ENCODE data around the gene CEBPZOS.

The CEBPZOS gene

GRCh38 chr2:37230581-37230980, 34.3 kb downstream of the CEBPZOS start:
- DNase-seq (no peak), ATAC-seq (replicated peaks) (no peak)
- no peaks in the 10 kb centered on the region for H3K27me3 Mint-ChIP-seq
- peaks cover 28% of the 10 kb centered on the region for H3K36me3 Mint-ChIP-seq (ENCODE audit: insufficient read depth)
- H3K4me3 Mint-ChIP-seq = no peak overlapping the region
- H3K9me3 Mint-ChIP-seq = no peaks in the 10 kb centered on the region
- peaks cover 14 to 26% of the 10 kb centered on the region in 2 donors for H3K4me1 Mint-ChIP-seq (ENCODE audit: low read depth in 2 of 2)
- no peak overlapping the region for H3K27ac Mint-ChIP-seq

GRCh38 chr2:37231241-37232130, 35.2 kb downstream of the CEBPZOS start, which contains the start of the genes CEBPZ and NDUFAF7:
Gene CEBPZ, minus strand, starts transcription at chr2:37231596. Its CDS starts 29 bp downstream, at chr2:37231567.
Gene NDUFAF7, plus strand, starts transcription at chr2:37231658. Its CDS starts 48 bp downstream, at chr2:37231706.
- Mint-ChIP-seq H3K36me3 (ENCODE audit: insufficient read depth) (peaks cover 29% of the 10 kb centered on the region), H3K27me3 (no peaks in the 10 kb centered on the region), H3K27ac (no peak within 1 kb of the TSS), H3K4me3 (no peak within 1 kb of the TSS), H3K9me3 (no peaks in the 10 kb centered on the region), H3K4me1 (ENCODE audit: low read depth in 2 of 2) (peaks cover 11 to 25% of the 10 kb centered on the region in 2 donors)
- ATAC-seq (replicated peaks) = peak; percentile 87
- DNase-seq = peak; percentile 82 to 85 (median 84)

GRCh38 chr2:37232131-37232933, 36.0 kb downstream of the CEBPZOS start:
- Mint-ChIP-seq H3K27ac (no peak overlapping the region), H3K9me3 (no peaks in the 10 kb centered on the region), H3K4me1 (ENCODE audit: low read depth in 2 of 2) (peaks cover 8 to 19% of the 10 kb centered on the region in 2 donors), H3K36me3 (ENCODE audit: insufficient read depth) (peaks cover 25% of the 10 kb centered on the region), H3K4me3 (no peak overlapping the region), H3K27me3 (no peaks in the 10 kb centered on the region)
- ATAC-seq (replicated peaks) = peak; percentile 2
- DNase-seq = no peak

- Mint-ChIP-seq H3K27ac (peak overlapping the region; percentile 36 to 49), H3K4me3 (no peak overlapping the region), H3K9me3 (no peaks in the 10 kb centered on the region), H3K36me3 (ENCODE audit: insufficient read depth) (peaks cover 68% of the 10 kb centered on the region), H3K27me3 (no peaks in the 10 kb centered on the region), H3K4me1 (ENCODE audit: low read depth in 2 of 2) (no peaks in the 10 kb centered on the region)
- DNase-seq (no peak), ATAC-seq (replicated peaks) (peak; percentile 45)
Observed at GRCh38 chr2:37243435-37243834, 47.1 kb downstream of the CEBPZOS start.

- no peak overlapping the region for H3K4me3 Mint-ChIP-seq
- no peaks in the 10 kb centered on the region for H3K9me3 Mint-ChIP-seq
- no peak for ATAC-seq (replicated peaks)
- H3K4me1 Mint-ChIP-seq (ENCODE audit: low read depth in 2 of 2) = no peaks in the 10 kb centered on the region
- H3K27ac Mint-ChIP-seq = peak overlapping the region; percentile 36 to 49
- DNase-seq = no peak
- peaks cover 68% of the 10 kb centered on the region for H3K36me3 Mint-ChIP-seq (ENCODE audit: insufficient read depth)
- H3K27me3 Mint-ChIP-seq = no peaks in the 10 kb centered on the region
Observed at GRCh38 chr2:37244017-37244416, 47.7 kb downstream of the CEBPZOS start.

GRCh38 chr2:37244755-37245154, 48.5 kb downstream of the CEBPZOS start:
- no peaks in the 10 kb centered on the region for H3K9me3 Mint-ChIP-seq
- no peak for ATAC-seq (replicated peaks)

GRCh38 chr2:37246205-37246604, 49.9 kb downstream of the CEBPZOS start:
- H3K27me3 Mint-ChIP-seq = no peaks in the 10 kb centered on the region
- ATAC-seq (replicated peaks) = no peak
- H3K4me1 Mint-ChIP-seq (ENCODE audit: low read depth in 2 of 2) = no peaks in the 10 kb centered on the region
- H3K36me3 Mint-ChIP-seq (ENCODE audit: insufficient read depth) = peaks cover 74% of the 10 kb centered on the region
- H3K4me3 Mint-ChIP-seq = no peak overlapping the region
- DNase-seq = no peak
- H3K9me3 Mint-ChIP-seq = no peaks in the 10 kb centered on the region
- H3K27ac Mint-ChIP-seq = peak overlapping the region in 1 of 2 donors; percentile 6

More at GRCh38 chr2:37244755-37245154, 48.5 kb downstream of the CEBPZOS start:
- Mint-ChIP-seq H3K4me3 (no peak overlapping the region), H3K36me3 (ENCODE audit: insufficient read depth) (peaks cover 69% of the 10 kb centered on the region), H3K4me1 (ENCODE audit: low read depth in 2 of 2) (no peaks in the 10 kb centered on the region), H3K27ac (peak overlapping the region in 1 of 2 donors; percentile 36), H3K27me3 (no peaks in the 10 kb centered on the region)
- no peak for DNase-seq

GRCh38 chr2:37250869-37251740, 54.8 kb downstream of the CEBPZOS start:
- Mint-ChIP-seq H3K36me3 (ENCODE audit: insufficient read depth) (peaks cover 61% of the 10 kb centered on the region), H3K27ac (no peak overlapping the region), H3K4me1 (ENCODE audit: low read depth in 2 of 2) (peaks cover 0 to 3% of the 10 kb centered on the region in 2 donors), H3K9me3 (no peaks in the 10 kb centered on the region), H3K27me3 (no peaks in the 10 kb centered on the region), H3K4me3 (no peak overlapping the region)
- ATAC-seq (replicated peaks) = no peak
- DNase-seq = no peak
